Naive thymus-derived CD4-positive, alpha-beta T cell (primary cell): ENCODE measurements around the gene MFN1. TPM values are rescaled to one million over a fixed set of nuclear protein-coding genes. Genes with fewer than 3 reads are reported as not detected.
A peak's percentile ranks its signal among the peaks of the same experiment; 100 is the strongest.

Source experiments
- ATAC-seq: fragments of 150-1000 bp; cut with Tn5 transposase; 2 replicates; pipeline ENCODE4 v1.10.0; 2021; ENCODE audit warnings: mild to moderate bottlenecking, moderate library complexity
- CTCF ChIA-PET: fragments of 350-600 bp; sonication (Branson Sonifier 250); formaldehyde crosslinking; loops from one replicate; lab custom pipeline; 2021; ENCODE audit warnings: antibody characterized with exemption; lab: Charles Lee
- POLR2A ChIA-PET: fragments of 350-600 bp; sonication (Branson Sonifier 250); formaldehyde crosslinking; loops from one replicate; lab custom pipeline; 2021; ENCODE audit warnings: antibody characterized with exemption, inconsistent platforms; lab: Charles Lee
- DNase-seq, 9 donors: peaks; one replicate each; pipeline versions ENCODE4 v3.0.0 to v3.0.0-alpha.2; 2020 to 2022; ENCODE audit warnings: mixed read lengths in 1 of 9
- H3K27ac ChIP-seq: one replicate; pipeline ENCODE4 v1.7.0; 2013; ENCODE audit warnings: mild to moderate bottlenecking, low read depth, low read length, moderate library complexity
- H3K27me3 ChIP-seq, 2 donors: one replicate each; pipeline ENCODE4 v1.7.0; 2013; ENCODE audit warnings: low read length in 2 of 2, mild to moderate bottlenecking in 2 of 2, moderate library complexity in 2 of 2; ENCODE audit not compliant: control insufficient read depth in 2 of 2, insufficient read depth in 2 of 2
- H3K36me3 ChIP-seq, 3 experiments: 1 replicate in 2 of 3; 2 replicates in 1 of 3; pipeline ENCODE4 v1.7.0; 2013; ENCODE audit warnings: low read length in 3 of 3, mild to moderate bottlenecking in 3 of 3, moderate library complexity in 1 of 3; ENCODE audit not compliant: insufficient read depth in 3 of 3, control insufficient read depth in 2 of 3
- H3K4me1 ChIP-seq, 2 donors: one replicate each; pipeline ENCODE4 v1.7.0; 2013; ENCODE audit warnings: low read length in 2 of 2, mild to moderate bottlenecking in 2 of 2, moderate library complexity in 1 of 2; ENCODE audit not compliant: control insufficient read depth in 2 of 2, insufficient read depth in 2 of 2
- H3K4me3 ChIP-seq: 2 replicates; pipeline ENCODE4 v1.7.0; 2013; ENCODE audit warnings: mild to moderate bottlenecking, low read length
- H3K9me3 ChIP-seq, 3 experiments: 1 replicate in 2 of 3; 2 replicates in 1 of 3; pipeline ENCODE4 v1.7.0; 2013; ENCODE audit warnings: low read length in 3 of 3; ENCODE audit not compliant: control insufficient read depth in 2 of 3
- H3K27ac Mint-ChIP-seq, 9 donors: one replicate each; pipeline ENCODE4 v1.8.0; 2020 to 2022; ENCODE audit warnings: mixed read lengths in 9 of 9, mild to moderate bottlenecking in 8 of 9, moderate library complexity in 5 of 9, inconsistent platforms in 2 of 9
- H3K27me3 Mint-ChIP-seq, 5 donors: one replicate each; pipeline ENCODE4 v1.8.0; 2021 to 2022; ENCODE audit warnings: mixed read lengths in 5 of 5, mild to moderate bottlenecking in 1 of 5
- H3K36me3 Mint-ChIP-seq, 5 donors: one replicate each; pipeline ENCODE4 v1.8.0; 2020 to 2022; ENCODE audit warnings: mixed read lengths in 5 of 5, mild to moderate bottlenecking in 3 of 5, inconsistent platforms in 1 of 5
- H3K4me1 Mint-ChIP-seq, 7 donors: one replicate each; pipeline ENCODE4 v1.8.0; 2020 to 2022; ENCODE audit warnings: mixed read lengths in 7 of 7, mild to moderate bottlenecking in 3 of 7, inconsistent platforms in 1 of 7
- H3K4me3 Mint-ChIP-seq, 10 donors: one replicate each; pipeline ENCODE4 v1.8.0; 2020 to 2022; ENCODE audit warnings: mild to moderate bottlenecking in 10 of 10, mixed read lengths in 10 of 10, moderate library complexity in 6 of 10, inconsistent platforms in 2 of 10
- H3K9me3 Mint-ChIP-seq, 11 donors: one replicate each; pipeline ENCODE4 v1.8.0; 2020 to 2022; ENCODE audit warnings: mixed read lengths in 11 of 11, mild to moderate bottlenecking in 4 of 11, inconsistent platforms in 1 of 11, moderate library complexity in 1 of 11
- intact Hi-C, 2 donors: fragments of 100-400 bp; cut with micrococcal nuclease; formaldehyde crosslinking; loops; one replicate each; pipeline ENCODE4 v1.15.1; 2023
- polyA plus RNA-seq, 2 donors: library from polyadenylated mRNA; unstranded; fragments of 300-500 nt; fragmentation: Illumina TruSeq; gene quantifications; one replicate each; pipeline ENCODE4 v1.2.3, GENCODE V29; 2021
- total RNA-seq, 6 experiments: library from RNA in 5 of 6; stranded (reverse) in 5 of 6; gene quantifications; 1 replicate in 5 of 6; 2 replicates in 1 of 6; pipeline ENCODE4 v1.2.3 and lab custom pipeline; 2021 to 2026

Gene MFN1
- total and polyA plus RNA-seq, 7 experiments from 2014 or later, result 7.4 to 58.1 (median 38.0) TPM

- no peaks in the 10 kb centered on the region for H3K9me3 ChIP-seq
- H3K4me1 Mint-ChIP-seq, result peaks cover 0 to 11% (median 0%) of the 10 kb centered on the region in 7 donors
- H3K9me3 Mint-ChIP-seq, result no peaks in the 10 kb centered on the region
- no peak overlapping the region for H3K27ac ChIP-seq
- no peaks in the 10 kb centered on the region for H3K36me3 ChIP-seq
- peaks cover 0 to 29% (median 10%) of the 10 kb centered on the region in 5 donors for H3K27me3 Mint-ChIP-seq
- intact Hi-C loops, result no loop called here
- no peak for DNase-seq
- peaks cover 0 to 1% (median 0%) of the 10 kb centered on the region in 5 donors for H3K36me3 Mint-ChIP-seq
- H3K27me3 ChIP-seq, result no peaks in the 10 kb centered on the region
- ChIA-PET POLR2A (no interaction called here), CTCF (no interaction called here)
- no peak overlapping the region for H3K27ac Mint-ChIP-seq
- no peaks in the 10 kb centered on the region for H3K4me1 ChIP-seq
- H3K4me3 ChIP-seq, result no peak overlapping the region
- no peak for ATAC-seq
- no peak overlapping the region for H3K4me3 Mint-ChIP-seq
Measured at GRCh38 chr3:179432451-179432850, 84.9 kb downstream of the MFN1 start.

GRCh38 chr3:179436517-179436916 is 89.0 kb downstream of the MFN1 start:
- CTCF ChIA-PET, result no interaction called here
- Histone ChIP-seq H3K27ac (no peak overlapping the region), H3K27me3 (no peaks in the 10 kb centered on the region), H3K9me3 (no peaks in the 10 kb centered on the region), H3K4me1 (no peaks in the 10 kb centered on the region), H3K4me3 (no peak overlapping the region), H3K36me3 (no peaks in the 10 kb centered on the region)
- H3K9me3 Mint-ChIP-seq, result no peaks in the 10 kb centered on the region
- intact Hi-C loops, result no loop called here
- POLR2A ChIA-PET, result no interaction called here
- peaks cover 0 to 13% (median 4%) of the 10 kb centered on the region in 5 donors for H3K27me3 Mint-ChIP-seq
- peaks cover 0 to 11% (median 0%) of the 10 kb centered on the region in 7 donors for H3K4me1 Mint-ChIP-seq
- no peaks in the 10 kb centered on the region for H3K36me3 Mint-ChIP-seq
- DNase-seq (no peak), ATAC-seq (no peak)
- no peak overlapping the region for H3K4me3 Mint-ChIP-seq
- no peak overlapping the region for H3K27ac Mint-ChIP-seq

GRCh38 chr3:179438841-179439240 is 91.3 kb downstream of the MFN1 start:
- no peaks in the 10 kb centered on the region for H3K4me1 ChIP-seq
- intact Hi-C loops, result no loop called here
- H3K27me3 ChIP-seq, result no peaks in the 10 kb centered on the region
- ChIA-PET CTCF (no interaction called here), POLR2A (no interaction called here)
- H3K4me3 ChIP-seq, result no peak overlapping the region
- Mint-ChIP-seq H3K27ac (no peak overlapping the region), H3K36me3 (no peaks in the 10 kb centered on the region), H3K27me3 (peaks cover 3 to 8% (median 4%) of the 10 kb centered on the region in 5 donors), H3K4me3 (no peak overlapping the region), H3K9me3 (no peaks in the 10 kb centered on the region), H3K4me1 (peaks cover 0 to 4% (median 0%) of the 10 kb centered on the region in 7 donors)
- H3K36me3 ChIP-seq, result no peaks in the 10 kb centered on the region
- ATAC-seq (peak; percentile 47), DNase-seq (no peak)
- no peak overlapping the region for H3K27ac ChIP-seq
- H3K9me3 ChIP-seq, result no peaks in the 10 kb centered on the region

Other genes starting within 250 kb of the MFN1 start
- gene PIK3CA, start 199.4 kb upstream of the MFN1 start, total RNA-seq, result 10 to 100 TPM; 27.4 to 58.1 (median 43.7) TPM
- gene PIK3CA, start 199.4 kb upstream of the MFN1 start, polyA plus RNA-seq, result 10 to 100 TPM; 16.7 to 34.3 TPM
- gene KCNMB3, start 96.6 kb upstream of the MFN1 start, total RNA-seq, result 1 to 10 TPM in 3 of 5 experiments, under 1 TPM in 2; 0.61 to 1.6 (median 1.2) TPM
- under 1 TPM; 0.23 to 0.33 TPM for gene KCNMB3, start 96.6 kb upstream of the MFN1 start, polyA plus RNA-seq
- 10 to 100 TPM; 33.1 to 74.9 (median 46.0) TPM for gene ZNF639, start 24.7 kb upstream of the MFN1 start, total RNA-seq
- gene ZNF639, start 24.7 kb upstream of the MFN1 start, polyA plus RNA-seq, result 10 to 100 TPM; 61.0 to 63.4 TPM
- gene GNB4, start 103.8 kb downstream of the MFN1 start, total RNA-seq, result 10 to 100 TPM in 2 of 5 experiments, 1 to 10 TPM in 3; 1.1 to 11.3 (median 2.1) TPM
- under 1 TPM; 0.12 to 0.24 TPM for gene GNB4, start 103.8 kb downstream of the MFN1 start, polyA plus RNA-seq
- 10 to 100 TPM; 23.2 to 78.3 (median 49.0) TPM for gene ACTL6A, start 215.2 kb downstream of the MFN1 start, total RNA-seq
- 10 to 100 TPM; 56.3 to 61.7 TPM for gene ACTL6A, start 215.2 kb downstream of the MFN1 start, polyA plus RNA-seq